ENCODE measurements around the gene ANKH. TPM values are rescaled to one million over a fixed set of nuclear protein-coding genes. Genes with fewer than 3 reads are reported as not detected.

ANKH gene
- total and polyA plus RNA-seq, 10 donors, result 9.0 to 87.3 (median 46.7) TPM

GRCh38 chr5:14672484-14673394, 198.8 kb downstream of the ANKH start:
- H3K27me3 ChIP-seq (replicated peaks in 1 of 7), result no peaks in the 10 kb centered on the region
- no peak for TF ChIP-seq POLR2A (IDR thresholded peaks at IDR 0.05)
- TF ChIP-seq CTCF (IDR thresholded peaks at IDR 0.05 in 8 of 11, conservative IDR thresholded peaks at IDR 0.05 in 3 of 11), result no peak
- TF ChIP-seq POLR2AphosphoS5 (IDR thresholded peaks at IDR 0.05), result no peak
- intact Hi-C loops (cut with DNase I; ENCODE audit: low total_unique reads), result no loop called here
- H3K4me1 ChIP-seq, result peaks cover 43 to 98% (median 80%) of the 10 kb centered on the region in 6 donors
- H3K27ac ChIP-seq, result peak overlapping the region in 2 of 8 donors; percentile 5 to 22
- no peaks in the 10 kb centered on the region for H3K9me3 ChIP-seq
- WGBS, 5 donors, result 85 to 93% (median 92%) methylated on average over 9 of the region's 9 CpGs
- DNase-seq, result no peak
- H3K4me3 ChIP-seq, result no peak overlapping the region
- H3K36me3 ChIP-seq, result peaks cover 0 to 20% (median 2%) of the 10 kb centered on the region in 6 donors

DNA sequence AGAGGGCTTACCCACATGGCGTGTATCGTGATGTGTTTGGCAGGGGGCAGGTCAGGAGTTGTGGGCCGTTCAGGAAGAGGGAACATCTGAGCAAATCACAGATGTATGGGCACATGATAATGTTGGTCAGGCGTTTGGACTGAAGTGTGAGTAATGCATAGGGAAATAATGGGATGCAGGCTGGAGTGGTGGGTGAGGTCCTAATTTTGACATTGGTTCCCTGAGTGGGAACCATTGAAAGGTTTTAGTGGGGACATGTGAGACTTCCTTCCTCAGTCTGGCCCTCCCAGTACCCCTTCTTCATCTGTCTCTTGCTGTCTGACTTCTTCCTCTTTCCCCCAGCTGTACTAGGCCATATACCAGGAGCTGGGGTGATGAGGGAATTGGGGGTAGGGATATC, 199.5 kb downstream of the ANKH start:
- H3K4me3 ChIP-seq, result no peak overlapping the region
- DNase-seq, result no peak
- intact Hi-C loops (cut with DNase I; ENCODE audit: low total_unique reads), result no loop called here
- H3K27ac ChIP-seq, result peak overlapping the region in 2 of 8 donors; percentile 5 to 22
- H3K9me3 ChIP-seq, result no peaks in the 10 kb centered on the region
- WGBS, 5 donors, result 59 to 85% (median 63%) methylated on average over 4 of the region's 4 CpGs
- peaks cover 49 to 100% (median 85%) of the 10 kb centered on the region in 6 donors for H3K4me1 ChIP-seq
- TF ChIP-seq CTCF (IDR thresholded peaks at IDR 0.05 in 8 of 11, conservative IDR thresholded peaks at IDR 0.05 in 3 of 11), result no peak
- no peak for TF ChIP-seq POLR2A (IDR thresholded peaks at IDR 0.05)
- no peak for TF ChIP-seq POLR2AphosphoS5 (IDR thresholded peaks at IDR 0.05)
- H3K36me3 ChIP-seq, result peaks cover 0 to 20% (median 2%) of the 10 kb centered on the region in 6 donors
- H3K27me3 ChIP-seq (replicated peaks in 1 of 7), result no peaks in the 10 kb centered on the region

DNA sequence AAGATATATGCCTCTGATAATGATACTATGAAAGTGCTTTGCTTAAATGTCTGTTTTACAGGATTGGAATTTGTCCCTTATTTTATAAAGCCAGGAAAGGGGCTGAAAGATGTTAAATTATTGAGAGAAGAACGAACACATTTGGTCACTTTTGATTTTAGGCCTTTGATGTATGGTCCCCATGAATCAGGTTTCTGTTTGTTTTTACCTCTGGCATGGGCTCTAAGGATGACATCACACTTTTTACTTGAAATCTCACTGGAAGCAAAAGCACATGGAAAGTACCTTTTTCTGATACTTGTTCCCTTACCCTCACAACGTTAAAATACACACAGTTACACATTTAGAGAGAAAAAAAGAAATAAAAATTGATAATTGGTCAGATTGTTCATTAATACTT, 200.2 kb downstream of the ANKH start:
- intact Hi-C loops (cut with DNase I; ENCODE audit: low total_unique reads), result no loop called here
- Histone ChIP-seq H3K27me3 (replicated peaks in 1 of 7) (no peaks in the 10 kb centered on the region), H3K4me3 (no peak overlapping the region), H3K4me1 (peaks cover 54 to 100% (median 85%) of the 10 kb centered on the region in 6 donors), H3K36me3 (peaks cover 0 to 18% (median 2%) of the 10 kb centered on the region in 6 donors), H3K9me3 (no peaks in the 10 kb centered on the region), H3K27ac (peak overlapping the region in 4 of 8 donors; percentile 0 to 11 (median 6))
- DNase-seq, result no peak
- WGBS, 5 donors, result 40 to 65% (median 61%) methylated on average over 2 of the region's 2 CpGs
- no peak for TF ChIP-seq CTCF (IDR thresholded peaks at IDR 0.05 in 8 of 11, conservative IDR thresholded peaks at IDR 0.05 in 3 of 11)
- no peak for TF ChIP-seq POLR2A (IDR thresholded peaks at IDR 0.05)
- no peak for TF ChIP-seq POLR2AphosphoS5 (IDR thresholded peaks at IDR 0.05)

- H3K27ac ChIP-seq, result no peak overlapping the region
- H3K27me3 ChIP-seq (replicated peaks in 1 of 7), result no peaks in the 10 kb centered on the region
- no peak for DNase-seq
- H3K36me3 ChIP-seq, result peaks cover 0 to 15% (median 2%) of the 10 kb centered on the region in 6 donors
- no peak for TF ChIP-seq POLR2AphosphoS5 (IDR thresholded peaks at IDR 0.05)
- no peak for TF ChIP-seq CTCF (IDR thresholded peaks at IDR 0.05 in 8 of 11, conservative IDR thresholded peaks at IDR 0.05 in 3 of 11)
- no peak for TF ChIP-seq POLR2A (IDR thresholded peaks at IDR 0.05)
- no peak overlapping the region for H3K4me3 ChIP-seq
- WGBS, 5 donors, result 58 to 73% (median 60%) methylated on average over 1 of the region's 1 CpG
- peaks cover 52 to 100% (median 85%) of the 10 kb centered on the region in 6 donors for H3K4me1 ChIP-seq
- intact Hi-C loops (cut with DNase I; ENCODE audit: low total_unique reads), result no loop called here
- H3K9me3 ChIP-seq, result no peaks in the 10 kb centered on the region
Observed at GRCh38 chr5:14669975-14670374, 201.6 kb downstream of the ANKH start.
